Uterus (tissue), 2 donors: Measurements from ENCODE around the gene PCSK7.

Experiments
- CTCF ChIP-seq, 4 experiments: fragments of 200-600 bp in 2 of 4; fragments of 450-650 bp in 2 of 4; sonication (generic) in 2 of 4; IDR thresholded peaks; one replicate each; pipeline ENCODE4 v1.5.1; 2016 to 2019; ENCODE audit warnings: antibody characterized with exemption in 4 of 4, mild to moderate bottlenecking in 2 of 4, moderate library complexity in 1 of 4
- POLR2A ChIP-seq, 2 donors: fragments of 450-650 bp; IDR thresholded peaks; one replicate each; pipeline ENCODE4 v1.6.1; 2016; ENCODE audit warnings: antibody characterized with exemption in 2 of 2, mild to moderate bottlenecking in 1 of 2, moderate library complexity in 1 of 2

- no peak for TF ChIP-seq CTCF (IDR thresholded peaks at IDR 0.05)
- TF ChIP-seq POLR2A (IDR thresholded peaks at IDR 0.05), result no peak
These were observed 29.3 kb downstream of the PCSK7 start for GRCh38 chr11:117202386-117203068.
